H1 (cell line): ENCODE results near the gene NOS1AP. TPM values are rescaled to one million over a fixed set of nuclear protein-coding genes. Genes with fewer than 3 reads are reported as not detected.

Source experiments
- CTBP2 ChIP-seq: IDR thresholded peaks from 2 replicates; pipeline ENCODE4 v1.7.0; 2011; ENCODE audit warnings: borderline replicate concordance, mild to moderate bottlenecking, moderate library complexity, mixed read lengths, low read length; ENCODE audit not compliant: insufficient read depth, insufficient read length
- CTCF ChIP-seq, 3 experiments: IDR thresholded peaks; 1 replicate in 2 of 3; 2 replicates in 1 of 3; pipeline versions ENCODE4 v1.5.1 to v1.6.1; 2011; ENCODE audit warnings: low read length in 3 of 3, mild to moderate bottlenecking in 3 of 3, inconsistent platforms in 2 of 3, low read depth in 1 of 3, moderate library complexity in 1 of 3; ENCODE audit not compliant: insufficient read depth in 1 of 3; ENCODE audit errors: control extremely low read depth in 1 of 3
- TBP ChIP-seq: IDR thresholded peaks from 2 replicates; pipeline ENCODE4 v1.6.1; 2011; ENCODE audit warnings: low read depth, low read length, improper control_type of control experiment
- ZNF274 ChIP-seq: IDR thresholded peaks from 2 replicates; pipeline ENCODE4 v1.7.0; 2012; ENCODE audit warnings: low read length, borderline replicate concordance; ENCODE audit errors: extremely low read depth
- polyA plus RNA-seq, 7 experiments: library from polyadenylated mRNA; depleted of rRNA in 3 of 7; stranded (reverse) in 5 of 7; unstranded in 2 of 7; fragments of >200 nt in 5 of 7; fragments of 200-250 nt in 2 of 7; gene quantifications; 1 replicate in 5 of 7; 2 replicates in 1 of 7; 4 replicates in 1 of 7; pipeline versions ENCODE4 v1.2.1 to v1.2.3, GENCODE V29; 2011 to 2013; ENCODE audit warnings: missing spikeins in 2 of 7, mixed read lengths in 2 of 7
- total RNA-seq: library from RNA; stranded (reverse); fragmentation: NEBNext Ultra II Directional; extraction: Animal tissue kit (Norgen Biotek cat#: 25700); gene quantifications from 2 replicates; pipeline ENCODE4 v1.2.1, GENCODE V29; 2021

The NOS1AP gene
- total and polyA plus RNA-seq, 2 of the 8 experiments (the other 6 are each of a cell fraction or from before 2014, with no cell fraction given), result 2.4 to 12.1 TPM

GRCh38 chr1:162134646-162135045 is 65.2 kb downstream of the NOS1AP start (continued):
- TF ChIP-seq CTBP2 (no peak), CTCF (IDR thresholded peaks at IDR 0.05; ENCODE audit: control extremely low read depth in 1 of 3, insufficient read depth in 1 of 3, low read depth in 1 of 3, low read length in 3 of 3) (no peak), TBP (no peak), ZNF274 (no peak)
